Measurements from ENCODE around the gene THRSP. TPM values are rescaled to one million over a fixed set of nuclear protein-coding genes. Genes with fewer than 3 reads are reported as not detected.
"Not testable (repeated sequence)": the region's sequence is repeated elsewhere in the genome, so short reads cannot be mapped to it uniquely, and the experiment has no call there.

Gene THRSP
- total and polyA plus RNA-seq, 2 experiments from 2014 or later: not detected

DNA sequence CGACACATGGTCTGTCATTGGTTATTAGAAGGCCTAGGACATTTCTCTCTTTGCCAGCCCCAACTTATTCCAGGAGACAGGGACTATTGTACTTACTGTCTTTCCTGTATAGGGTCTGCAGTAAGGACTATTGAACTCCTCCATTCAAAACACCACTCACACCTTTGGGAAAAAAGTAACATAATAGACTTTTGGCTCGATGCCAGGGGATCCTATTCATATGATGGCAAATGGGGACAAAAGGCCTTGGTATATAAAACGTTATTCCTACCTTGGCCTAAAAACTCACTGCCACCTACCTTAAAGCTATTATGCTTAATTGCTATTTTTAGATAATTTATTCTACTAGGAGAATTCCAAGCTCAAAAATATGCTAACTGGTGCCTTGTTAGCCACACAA is 22.3 kb downstream of the THRSP start:
- H3K27me3 Mint-ChIP-seq (ENCODE audit: insufficient read depth, low read depth, poor library complexity): no peaks in the 10 kb centered on the region
- no peak overlapping the region for H2AFZ ChIP-seq
- no peak overlapping the region for H3K4me3 ChIP-seq
- H3K27ac Mint-ChIP-seq: no peak overlapping the region
- H3K9me3 Mint-ChIP-seq: no peaks in the 10 kb centered on the region
- H3K4me1 ChIP-seq (ENCODE audit: insufficient read depth): no peaks in the 10 kb centered on the region
- ATAC-seq (no peak), DNase-seq (ENCODE audit: low spot score) (no peak)
- no peak overlapping the region for H3K27ac ChIP-seq (ENCODE audit: low read depth)
- no peaks in the 10 kb centered on the region; the same call in 2 of the 3 replicates for H3K4me1 Mint-ChIP-seq
- H3K36me3 ChIP-seq (ENCODE audit: insufficient read depth): no peaks in the 10 kb centered on the region
- H3K27me3 ChIP-seq (ENCODE audit: insufficient read depth): no peaks in the 10 kb centered on the region
- H4K20me1 ChIP-seq (replicated peaks; ENCODE audit: insufficient read depth): no peaks in the 10 kb centered on the region
- TF ChIP-seq JUNB (IDR thresholded peaks at IDR 0.05; ENCODE audit: unreplicated experiment) (no peak), REST (IDR thresholded peaks at IDR 0.05; ENCODE audit: unreplicated experiment) (no peak), POLR2AphosphoS5 (IDR thresholded peaks at IDR 0.05; ENCODE audit: low read depth) (no peak)
- TF ChIP-seq, protein P1, sequence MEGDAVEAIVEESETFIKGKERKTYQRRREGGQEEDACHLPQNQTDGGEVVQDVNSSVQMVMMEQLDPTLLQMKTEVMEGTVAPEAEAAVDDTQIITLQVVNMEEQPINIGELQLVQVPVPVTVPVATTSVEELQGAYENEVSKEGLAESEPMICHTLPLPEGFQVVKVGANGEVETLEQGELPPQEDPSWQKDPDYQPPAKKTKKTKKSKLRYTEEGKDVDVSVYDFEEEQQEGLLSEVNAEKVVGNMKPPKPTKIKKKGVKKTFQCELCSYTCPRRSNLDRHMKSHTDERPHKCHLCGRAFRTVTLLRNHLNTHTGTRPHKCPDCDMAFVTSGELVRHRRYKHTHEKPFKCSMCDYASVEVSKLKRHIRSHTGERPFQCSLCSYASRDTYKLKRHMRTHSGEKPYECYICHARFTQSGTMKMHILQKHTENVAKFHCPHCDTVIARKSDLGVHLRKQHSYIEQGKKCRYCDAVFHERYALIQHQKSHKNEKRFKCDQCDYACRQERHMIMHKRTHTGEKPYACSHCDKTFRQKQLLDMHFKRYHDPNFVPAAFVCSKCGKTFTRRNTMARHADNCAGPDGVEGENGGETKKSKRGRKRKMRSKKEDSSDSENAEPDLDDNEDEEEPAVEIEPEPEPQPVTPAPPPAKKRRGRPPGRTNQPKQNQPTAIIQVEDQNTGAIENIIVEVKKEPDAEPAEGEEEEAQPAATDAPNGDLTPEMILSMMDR (conservative IDR thresholded peaks at IDR 0.05; ENCODE audit: low read depth in 2 of 2): no peak
- no peaks in the 10 kb centered on the region for H3K79me2 ChIP-seq (replicated peaks; ENCODE audit: insufficient read depth)
- H3K4me3 Mint-ChIP-seq: no peak overlapping the region
- no peaks in the 10 kb centered on the region for H3F3A ChIP-seq (replicated peaks; ENCODE audit: low read depth)
- H3K4me2 ChIP-seq: no peak overlapping the region
- H3K36me3 Mint-ChIP-seq (ENCODE audit: low read depth): no peaks in the 10 kb centered on the region
- 0 out of 2 replicates have a peak, but pooled peaks cover 4% of the 10 kb centered on the region for H3K9me2 ChIP-seq (ENCODE audit: insufficient read depth)

DNA sequence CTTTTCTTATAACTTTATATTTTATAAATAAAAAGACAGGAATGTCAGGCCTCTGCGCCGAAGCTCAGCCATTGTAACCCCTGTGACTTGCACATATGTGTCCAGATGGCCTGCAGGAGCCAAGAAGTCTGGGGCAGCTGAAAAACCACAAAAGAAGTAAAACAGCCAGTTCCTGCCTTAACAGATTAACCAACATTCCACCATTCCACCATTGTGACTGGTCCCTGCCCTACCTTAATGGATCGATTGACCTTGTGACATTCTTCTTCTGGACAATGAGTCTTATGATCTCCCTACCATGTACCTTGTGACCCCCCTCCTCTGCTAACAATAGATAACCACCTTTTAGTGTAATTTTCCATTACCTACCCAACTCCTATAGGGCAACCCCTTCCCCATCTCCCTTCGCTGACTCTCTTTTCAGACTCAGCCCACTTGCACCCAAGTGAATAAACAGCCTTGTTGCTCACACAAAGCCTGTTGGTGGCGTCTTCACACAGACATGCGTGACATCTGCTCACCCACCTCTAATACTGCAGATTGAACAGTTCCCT is 22.9 kb downstream of the THRSP start:
- not testable (repeated sequence) for H3K27ac Mint-ChIP-seq; H3K4me1 ChIP-seq (ENCODE audit: insufficient read depth); DNase-seq (ENCODE audit: low spot score); H3K27ac ChIP-seq (ENCODE audit: low read depth); H3K4me3 ChIP-seq; H3K36me3 Mint-ChIP-seq (ENCODE audit: low read depth); H3K9me2 ChIP-seq (ENCODE audit: insufficient read depth); H3K27me3 ChIP-seq (ENCODE audit: insufficient read depth); H3K4me3 Mint-ChIP-seq; H3F3A ChIP-seq (replicated peaks; ENCODE audit: low read depth); H3K36me3 ChIP-seq (ENCODE audit: insufficient read depth); H3K27me3 Mint-ChIP-seq (ENCODE audit: insufficient read depth, low read depth, poor library complexity); H4K20me1 ChIP-seq (replicated peaks; ENCODE audit: insufficient read depth); ATAC-seq; H3K79me2 ChIP-seq (replicated peaks; ENCODE audit: insufficient read depth); H2AFZ ChIP-seq; H3K4me1 Mint-ChIP-seq; H3K4me2 ChIP-seq; H3K9me3 Mint-ChIP-seq

- Mint-ChIP-seq H3K36me3 (ENCODE audit: low read depth) (peaks cover 22% of the 10 kb centered on the region), H3K4me3 (no peak overlapping the region), H3K4me1 (no peaks in the 10 kb centered on the region), H3K27ac (no peak overlapping the region), H3K27me3 (ENCODE audit: insufficient read depth, low read depth, poor library complexity) (peaks cover 3% of the 10 kb centered on the region), H3K9me3 (no peaks in the 10 kb centered on the region)
- TF ChIP-seq CREB1 (CRISPR knock-in tag; IDR thresholded peaks at IDR 0.05; ENCODE audit: low read depth) (no peak), REST (IDR thresholded peaks at IDR 0.05; ENCODE audit: unreplicated experiment) (no peak), STAT1 (IDR thresholded peaks at IDR 0.05; ENCODE audit: unreplicated experiment) (no peak)
- TF ChIP-seq, protein P1 (conservative IDR thresholded peaks at IDR 0.05; ENCODE audit: low read depth in 2 of 2): no peak
- no peak overlapping the region for H3K4me3 ChIP-seq
- no peak overlapping the region for H2AFZ ChIP-seq
- H3K9me2 ChIP-seq (ENCODE audit: insufficient read depth): no peaks in the 10 kb centered on the region
- H3K4me2 ChIP-seq: no peak overlapping the region
- no peaks in the 10 kb centered on the region; the same call in none of the 2 replicates for H3K36me3 ChIP-seq (ENCODE audit: insufficient read depth)
- no peaks in the 10 kb centered on the region for H3K79me2 ChIP-seq (replicated peaks; ENCODE audit: insufficient read depth)
- H4K20me1 ChIP-seq (replicated peaks; ENCODE audit: insufficient read depth): no peaks in the 10 kb centered on the region; the same call in 1 of the 2 replicates
- H3K4me1 ChIP-seq (ENCODE audit: insufficient read depth): no peaks in the 10 kb centered on the region
- no peak for ATAC-seq
- no peaks in the 10 kb centered on the region for H3F3A ChIP-seq (replicated peaks; ENCODE audit: low read depth)
- no peak for DNase-seq (ENCODE audit: low spot score)
- H3K27ac ChIP-seq (ENCODE audit: low read depth): no peak overlapping the region
- H3K27me3 ChIP-seq (ENCODE audit: insufficient read depth): no peaks in the 10 kb centered on the region
Measured at GRCh38 chr11:78094250-78094649, 30.6 kb downstream of the THRSP start.
